SK-N-SH treated with all-trans-retinoic acid at 6 μM for 48 hours (cell line): ENCODE measurements around the gene EFCAB9.

Experiments used
- ATAC-seq: fragments of 200-7000 bp; cut with Tn5 transposase; 3 replicates; pipeline ENCODE4 v1.9.1; 2020; ENCODE audit warnings: mild to moderate bottlenecking, moderate library complexity
- ARNTL ChIP-seq: fragments of 450-650 bp; formaldehyde crosslinking; IDR thresholded peaks from 2 replicates; pipeline ENCODE4 v1.5.0; 2020; ENCODE audit warnings: low read depth, mild to moderate bottlenecking, moderate library complexity, borderline replicate concordance
- CSDC2 ChIP-seq: fragments of 250-450 bp; sonication (Bioruptor Pico); IDR thresholded peaks from 2 replicates; pipeline ENCODE4 v1.5.0; 2020; ENCODE audit warnings: mild to moderate bottlenecking, moderate library complexity
- ESRRG ChIP-seq: fragments of 250-450 bp; sonication (Bioruptor Pico); IDR thresholded peaks from 2 replicates; pipeline ENCODE4 v1.6.1; 2021; ENCODE audit warnings: mild to moderate bottlenecking
- GLIS3 ChIP-seq: fragments of 250-450 bp; sonication (Bioruptor Pico); IDR thresholded peaks from 2 replicates; pipeline ENCODE4 v1.5.0; 2020; ENCODE audit warnings: mild to moderate bottlenecking, moderate library complexity
- ISL1 ChIP-seq: fragments of 250-450 bp; sonication (Bioruptor Pico); IDR thresholded peaks from 2 replicates; pipeline ENCODE4 v2.1.2; 2022; ENCODE audit warnings: mild to moderate bottlenecking, moderate library complexity
- OSR1 ChIP-seq: fragments of 250-450 bp; sonication (Bioruptor Pico); IDR thresholded peaks from 2 replicates; pipeline ENCODE4 v1.8.0; 2022; ENCODE audit warnings: moderate library complexity, mild to moderate bottlenecking, inconsistent platforms
- PPARA ChIP-seq: fragments of 250-450 bp; sonication (Bioruptor Pico); IDR thresholded peaks from 2 replicates; pipeline ENCODE4 v1.5.0; 2020; ENCODE audit warnings: mild to moderate bottlenecking, borderline replicate concordance
- RARB ChIP-seq: fragments of 250-450 bp; sonication (Bioruptor Pico); IDR thresholded peaks from 2 replicates; pipeline ENCODE4 v1.8.0; 2021; ENCODE audit warnings: mild to moderate bottlenecking, moderate library complexity
- SNAI2 ChIP-seq: fragments of 250-450 bp; sonication (Bioruptor Pico); IDR thresholded peaks from 2 replicates; pipeline ENCODE4 v1.5.0; 2020; ENCODE audit warnings: mild to moderate bottlenecking, moderate library complexity
- TCF4 ChIP-seq: fragments of 250-450 bp; sonication (Bioruptor Pico); IDR thresholded peaks from 2 replicates; pipeline ENCODE4 v1.8.0; 2021; ENCODE audit warnings: mild to moderate bottlenecking, moderate library complexity, borderline replicate concordance
- TOX ChIP-seq: fragments of 250-450 bp; sonication (Bioruptor Pico); IDR thresholded peaks from 2 replicates; pipeline ENCODE4 v1.8.0; 2021; ENCODE audit warnings: mild to moderate bottlenecking, moderate library complexity, borderline replicate concordance
- ZC3H10 ChIP-seq: fragments of 250-450 bp; sonication (Bioruptor Pico); IDR thresholded peaks from 2 replicates; pipeline ENCODE4 v1.5.1; 2021; ENCODE audit warnings: mild to moderate bottlenecking, moderate library complexity
- ZFP3 ChIP-seq: fragments of 250-450 bp; sonication (Bioruptor Pico); IDR thresholded peaks from 2 replicates; pipeline ENCODE4 v1.5.0; 2020; ENCODE audit warnings: mild to moderate bottlenecking, moderate library complexity
- ZFP30 ChIP-seq: fragments of 450-650 bp; formaldehyde crosslinking; IDR thresholded peaks from 2 replicates; pipeline ENCODE4 v1.5.0; 2022; ENCODE audit warnings: mild to moderate bottlenecking, moderate library complexity
- ZNF565 ChIP-seq: fragments of 450-650 bp; formaldehyde crosslinking; conservative IDR thresholded peaks from 2 replicates; pipeline ENCODE4 v1.5.0; 2020; ENCODE audit warnings: low read depth, mild to moderate bottlenecking, moderate library complexity
- ZNF70 ChIP-seq: fragments of 450-650 bp; formaldehyde crosslinking; IDR thresholded peaks from 2 replicates; pipeline ENCODE4 v1.5.0; 2020; ENCODE audit warnings: mild to moderate bottlenecking, moderate library complexity
- TF ChIP-seq, protein P1 (sequence below): fragments of 250-450 bp; sonication (Bioruptor Pico); IDR thresholded peaks from 2 replicates; pipeline ENCODE4 v1.8.0; 2020; ENCODE audit warnings: mild to moderate bottlenecking, moderate library complexity, borderline replicate concordance
- TF ChIP-seq, protein P2 (sequence below): fragments of 250-450 bp; sonication (Bioruptor Pico); IDR thresholded peaks from 2 replicates; pipeline ENCODE4 v1.5.0; 2020; ENCODE audit warnings: mild to moderate bottlenecking, moderate library complexity
- TF ChIP-seq, protein P3 (sequence below): fragments of 250-450 bp; sonication (Bioruptor Pico); IDR thresholded peaks from 2 replicates; pipeline ENCODE4 v1.5.1; 2021; ENCODE audit warnings: mild to moderate bottlenecking, moderate library complexity
- TF ChIP-seq, protein P4 (sequence below): fragments of 250-450 bp; sonication (Bioruptor Pico); IDR thresholded peaks from 2 replicates; pipeline ENCODE4 v1.8.0; 2021; ENCODE audit warnings: low read depth, mild to moderate bottlenecking, moderate library complexity, borderline replicate concordance

The EFCAB9 gene

DNA sequence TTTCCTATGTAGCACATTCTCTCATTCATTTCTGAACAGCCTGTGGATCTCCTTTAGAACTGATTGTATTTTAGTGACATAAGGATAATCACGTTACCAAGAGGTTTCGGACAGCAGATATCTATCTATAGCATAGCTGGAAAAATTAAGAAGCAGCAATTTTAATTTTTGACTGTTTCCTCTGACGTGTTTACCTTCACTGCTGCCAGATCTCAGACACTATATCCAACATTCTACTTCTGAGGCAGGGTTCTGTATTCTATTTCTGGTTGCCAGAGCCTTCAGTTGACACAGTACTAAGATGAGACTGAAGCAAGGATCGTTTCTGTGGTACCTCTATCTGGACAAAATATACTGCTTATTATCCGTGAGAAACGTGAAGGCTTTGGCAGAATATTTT, at the start of gene EFCAB9:
Gene EFCAB9, plus strand, starts transcription at position 301 of the 400 bp plus-strand sequence. Its CDS starts 1 bp downstream, at position 302.
- no peak for ATAC-seq
- no peak for TF ChIP-seq PPARA (CRISPR knock-in tag)
- no peak for TF ChIP-seq ESRRG
- TF ChIP-seq, protein P1, sequence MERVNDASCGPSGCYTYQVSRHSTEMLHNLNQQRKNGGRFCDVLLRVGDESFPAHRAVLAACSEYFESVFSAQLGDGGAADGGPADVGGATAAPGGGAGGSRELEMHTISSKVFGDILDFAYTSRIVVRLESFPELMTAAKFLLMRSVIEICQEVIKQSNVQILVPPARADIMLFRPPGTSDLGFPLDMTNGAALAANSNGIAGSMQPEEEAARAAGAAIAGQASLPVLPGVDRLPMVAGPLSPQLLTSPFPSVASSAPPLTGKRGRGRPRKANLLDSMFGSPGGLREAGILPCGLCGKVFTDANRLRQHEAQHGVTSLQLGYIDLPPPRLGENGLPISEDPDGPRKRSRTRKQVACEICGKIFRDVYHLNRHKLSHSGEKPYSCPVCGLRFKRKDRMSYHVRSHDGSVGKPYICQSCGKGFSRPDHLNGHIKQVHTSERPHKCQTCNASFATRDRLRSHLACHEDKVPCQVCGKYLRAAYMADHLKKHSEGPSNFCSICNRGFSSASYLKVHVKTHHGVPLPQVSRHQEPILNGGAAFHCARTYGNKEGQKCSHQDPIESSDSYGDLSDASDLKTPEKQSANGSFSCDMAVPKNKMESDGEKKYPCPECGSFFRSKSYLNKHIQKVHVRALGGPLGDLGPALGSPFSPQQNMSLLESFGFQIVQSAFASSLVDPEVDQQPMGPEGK (CRISPR knock-in tag), result no peak
- no peak for TF ChIP-seq TOX (CRISPR knock-in tag)
- no peak for TF ChIP-seq ARNTL (CRISPR knock-in tag)
- no peak for TF ChIP-seq ZNF565 (CRISPR knock-in tag)
- TF ChIP-seq RARB (CRISPR knock-in tag), result no peak
- TF ChIP-seq OSR1 (CRISPR knock-in tag), result no peak
- TF ChIP-seq ZC3H10, result no peak
- TF ChIP-seq ISL1 (CRISPR knock-in tag), result no peak
- no peak for TF ChIP-seq TCF4 (CRISPR knock-in tag)
- TF ChIP-seq ZFP3, result no peak
- no peak for TF ChIP-seq GLIS3 (CRISPR knock-in tag)
- TF ChIP-seq, protein P2, sequence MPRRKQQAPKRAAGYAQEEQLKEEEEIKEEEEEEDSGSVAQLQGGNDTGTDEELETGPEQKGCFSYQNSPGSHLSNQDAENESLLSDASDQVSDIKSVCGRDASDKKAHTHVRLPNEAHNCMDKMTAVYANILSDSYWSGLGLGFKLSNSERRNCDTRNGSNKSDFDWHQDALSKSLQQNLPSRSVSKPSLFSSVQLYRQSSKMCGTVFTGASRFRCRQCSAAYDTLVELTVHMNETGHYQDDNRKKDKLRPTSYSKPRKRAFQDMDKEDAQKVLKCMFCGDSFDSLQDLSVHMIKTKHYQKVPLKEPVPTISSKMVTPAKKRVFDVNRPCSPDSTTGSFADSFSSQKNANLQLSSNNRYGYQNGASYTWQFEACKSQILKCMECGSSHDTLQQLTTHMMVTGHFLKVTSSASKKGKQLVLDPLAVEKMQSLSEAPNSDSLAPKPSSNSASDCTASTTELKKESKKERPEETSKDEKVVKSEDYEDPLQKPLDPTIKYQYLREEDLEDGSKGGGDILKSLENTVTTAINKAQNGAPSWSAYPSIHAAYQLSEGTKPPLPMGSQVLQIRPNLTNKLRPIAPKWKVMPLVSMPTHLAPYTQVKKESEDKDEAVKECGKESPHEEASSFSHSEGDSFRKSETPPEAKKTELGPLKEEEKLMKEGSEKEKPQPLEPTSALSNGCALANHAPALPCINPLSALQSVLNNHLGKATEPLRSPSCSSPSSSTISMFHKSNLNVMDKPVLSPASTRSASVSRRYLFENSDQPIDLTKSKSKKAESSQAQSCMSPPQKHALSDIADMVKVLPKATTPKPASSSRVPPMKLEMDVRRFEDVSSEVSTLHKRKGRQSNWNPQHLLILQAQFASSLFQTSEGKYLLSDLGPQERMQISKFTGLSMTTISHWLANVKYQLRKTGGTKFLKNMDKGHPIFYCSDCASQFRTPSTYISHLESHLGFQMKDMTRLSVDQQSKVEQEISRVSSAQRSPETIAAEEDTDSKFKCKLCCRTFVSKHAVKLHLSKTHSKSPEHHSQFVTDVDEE, result no peak
- no peak for TF ChIP-seq ZNF70 (CRISPR knock-in tag)
- TF ChIP-seq ZFP30 (CRISPR knock-in tag), result no peak
- TF ChIP-seq, all 23 proteins: peak for 0

DNA sequence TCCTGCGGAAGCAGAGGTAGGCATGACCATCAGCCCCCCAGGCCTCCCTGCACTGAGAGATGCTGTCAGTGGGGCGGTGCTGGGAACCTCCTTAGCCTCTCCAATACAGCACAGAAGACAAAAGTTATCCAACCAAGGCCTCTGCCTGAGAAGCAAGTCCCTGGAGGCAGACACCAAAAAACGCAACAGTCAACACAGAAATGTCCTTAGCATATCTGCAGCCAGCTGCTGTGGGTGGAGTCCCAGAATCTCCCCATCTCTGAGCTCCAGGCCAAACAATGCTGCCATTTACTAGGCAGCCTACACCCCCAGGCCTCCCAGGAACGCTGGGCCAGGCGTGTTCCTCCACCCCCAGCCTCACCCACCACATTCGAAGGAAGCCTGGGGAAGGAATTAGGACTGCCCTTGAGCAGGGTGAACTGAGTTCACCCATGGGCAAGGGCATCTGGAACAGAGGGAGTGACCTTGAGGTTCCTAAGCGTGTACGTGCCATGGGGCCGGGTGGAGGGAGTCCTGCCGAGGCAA, 49.6 kb upstream of the EFCAB9 start:
- TF ChIP-seq SNAI2 (no peak), ZFP3 (no peak), ZFP30 (CRISPR knock-in tag) (no peak), PPARA (CRISPR knock-in tag) (no peak), ESRRG (no peak), CSDC2 (CRISPR knock-in tag) (no peak), OSR1 (CRISPR knock-in tag) (no peak), ZNF565 (CRISPR knock-in tag) (no peak)
- TF ChIP-seq, protein P1 (CRISPR knock-in tag), result no peak
- TF ChIP-seq, protein P3, sequence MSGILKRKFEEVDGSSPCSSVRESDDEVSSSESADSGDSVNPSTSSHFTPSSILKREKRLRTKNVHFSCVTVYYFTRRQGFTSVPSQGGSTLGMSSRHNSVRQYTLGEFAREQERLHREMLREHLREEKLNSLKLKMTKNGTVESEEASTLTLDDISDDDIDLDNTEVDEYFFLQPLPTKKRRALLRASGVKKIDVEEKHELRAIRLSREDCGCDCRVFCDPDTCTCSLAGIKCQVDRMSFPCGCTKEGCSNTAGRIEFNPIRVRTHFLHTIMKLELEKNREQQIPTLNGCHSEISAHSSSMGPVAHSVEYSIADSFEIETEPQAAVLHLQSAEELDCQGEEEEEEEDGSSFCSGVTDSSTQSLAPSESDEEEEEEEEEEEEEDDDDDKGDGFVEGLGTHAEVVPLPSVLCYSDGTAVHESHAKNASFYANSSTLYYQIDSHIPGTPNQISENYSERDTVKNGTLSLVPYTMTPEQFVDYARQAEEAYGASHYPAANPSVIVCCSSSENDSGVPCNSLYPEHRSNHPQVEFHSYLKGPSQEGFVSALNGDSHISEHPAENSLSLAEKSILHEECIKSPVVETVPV (CRISPR knock-in tag), result no peak
- TF ChIP-seq, protein P4, sequence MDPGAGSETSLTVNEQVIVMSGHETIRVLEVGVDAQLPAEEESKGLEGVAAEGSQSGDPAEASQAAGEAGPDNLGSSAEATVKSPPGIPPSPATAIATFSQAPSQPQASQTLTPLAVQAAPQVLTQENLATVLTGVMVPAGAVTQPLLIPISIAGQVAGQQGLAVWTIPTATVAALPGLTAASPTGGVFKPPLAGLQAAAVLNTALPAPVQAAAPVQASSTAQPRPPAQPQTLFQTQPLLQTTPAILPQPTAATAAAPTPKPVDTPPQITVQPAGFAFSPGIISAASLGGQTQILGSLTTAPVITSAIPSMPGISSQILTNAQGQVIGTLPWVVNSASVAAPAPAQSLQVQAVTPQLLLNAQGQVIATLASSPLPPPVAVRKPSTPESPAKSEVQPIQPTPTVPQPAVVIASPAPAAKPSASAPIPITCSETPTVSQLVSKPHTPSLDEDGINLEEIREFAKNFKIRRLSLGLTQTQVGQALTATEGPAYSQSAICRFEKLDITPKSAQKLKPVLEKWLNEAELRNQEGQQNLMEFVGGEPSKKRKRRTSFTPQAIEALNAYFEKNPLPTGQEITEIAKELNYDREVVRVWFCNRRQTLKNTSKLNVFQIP (CRISPR knock-in tag), result no peak
- TF ChIP-seq, protein P2, result no peak
- no peak; the same call in 2 of the 3 replicates for ATAC-seq
